SJCRH30 (cell line): Measurements from ENCODE around the gene GABRG2. TPM values are rescaled to one million over a fixed set of nuclear protein-coding genes. Genes with fewer than 3 reads are reported as not detected.
"Not testable (repeated sequence)": the region's sequence is repeated elsewhere in the genome, so short reads cannot be mapped to it uniquely, and the experiment has no call there.

Experiments used
- DNase-seq, 2 experiments: peaks; one replicate each; pipeline ENCODE4 v3.0.0-alpha.2; 2015 to 2020
- H3K27ac ChIP-seq: fragments of 250-450 bp; sonication (Bioruptor Pico); 2 replicates; pipeline ENCODE4 v1.5.1; 2020; ENCODE audit warnings: mild to moderate bottlenecking, moderate library complexity
- H3K27me3 ChIP-seq: fragments of 250-450 bp; sonication (Bioruptor Pico); 2 replicates; pipeline ENCODE4 v1.5.1; 2020; ENCODE audit warnings: mild to moderate bottlenecking, moderate library complexity
- H3K36me3 ChIP-seq: fragments of 250-450 bp; sonication (Bioruptor Pico); 2 replicates; pipeline ENCODE4 v1.5.1; 2020; ENCODE audit warnings: mild to moderate bottlenecking, moderate library complexity
- H3K4me1 ChIP-seq: fragments of 250-450 bp; sonication (Bioruptor Pico); 2 replicates; pipeline ENCODE4 v1.5.1; 2020; ENCODE audit warnings: mild to moderate bottlenecking, moderate library complexity
- H3K4me3 ChIP-seq: fragments of 250-450 bp; sonication (Bioruptor Pico); 2 replicates; pipeline ENCODE4 v1.5.1; 2020; ENCODE audit warnings: mild to moderate bottlenecking, moderate library complexity
- H3K9me3 ChIP-seq: fragments of 250-450 bp; sonication (Bioruptor Pico); replicated peaks from 2 replicates; pipeline ENCODE4 v1.5.1; 2020; ENCODE audit warnings: mild to moderate bottlenecking, moderate library complexity
- total RNA-seq: library from RNA; depleted of rRNA; stranded (reverse); fragments of >200 nt; shearing (Covaris generic); gene quantifications from 2 replicates; pipeline ENCODE4 v1.2.3, GENCODE V29; 2014; rRNA removed

The GABRG2 gene
- total RNA-seq, result 0.08 TPM in 1 of 2 replicates, not detected in the other

DNA sequence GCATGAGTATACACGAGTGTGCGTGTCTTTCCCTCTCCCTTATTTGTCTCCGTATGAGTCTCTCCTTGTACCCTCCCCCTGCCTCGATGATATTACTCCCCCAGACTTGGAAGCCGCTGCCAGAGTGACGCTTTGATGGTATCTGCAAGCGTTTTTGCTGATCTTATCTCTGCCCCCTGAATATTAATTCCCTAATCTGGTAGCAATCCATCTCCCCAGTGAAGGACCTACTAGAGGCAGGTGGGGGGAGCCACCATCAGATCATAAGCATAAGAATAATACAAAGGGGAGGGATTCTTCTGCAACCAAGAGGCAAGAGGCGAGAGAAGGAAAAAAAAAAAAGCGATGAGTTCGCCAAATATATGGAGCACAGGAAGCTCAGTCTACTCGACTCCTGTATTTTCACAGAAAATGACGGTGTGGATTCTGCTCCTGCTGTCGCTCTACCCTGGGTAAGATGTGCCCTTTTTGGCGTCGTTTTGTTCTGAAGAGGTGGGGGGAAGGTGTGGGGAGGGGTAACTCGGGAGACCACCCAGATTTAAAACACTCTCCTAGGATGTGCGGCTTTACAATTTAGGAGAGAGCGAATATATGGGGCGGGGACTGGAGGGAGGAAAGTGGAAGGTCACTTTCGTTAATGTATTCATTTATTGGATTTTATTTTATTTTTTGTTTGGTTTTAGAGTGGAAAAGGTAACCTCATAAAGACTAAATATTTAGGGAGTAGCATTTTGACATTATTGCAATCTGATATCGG lies at the start of gene GABRG2:
GABRG2 (plus strand) TSS at position 119 of the 757 bp plus-strand sequence; CDS start at position 346, 227 bp downstream.
- H3K27ac ChIP-seq, result no peak within 1 kb of the TSS
- no peaks in the 10 kb centered on the region for H3K9me3 ChIP-seq
- H3K27me3 ChIP-seq, result no peaks in the 10 kb centered on the region
- no peaks in the 10 kb centered on the region for H3K36me3 ChIP-seq
- H3K4me3 ChIP-seq, result no peak within 1 kb of the TSS
- DNase-seq, result no peak
- H3K4me1 ChIP-seq, result no peaks in the 10 kb centered on the region

DNA sequence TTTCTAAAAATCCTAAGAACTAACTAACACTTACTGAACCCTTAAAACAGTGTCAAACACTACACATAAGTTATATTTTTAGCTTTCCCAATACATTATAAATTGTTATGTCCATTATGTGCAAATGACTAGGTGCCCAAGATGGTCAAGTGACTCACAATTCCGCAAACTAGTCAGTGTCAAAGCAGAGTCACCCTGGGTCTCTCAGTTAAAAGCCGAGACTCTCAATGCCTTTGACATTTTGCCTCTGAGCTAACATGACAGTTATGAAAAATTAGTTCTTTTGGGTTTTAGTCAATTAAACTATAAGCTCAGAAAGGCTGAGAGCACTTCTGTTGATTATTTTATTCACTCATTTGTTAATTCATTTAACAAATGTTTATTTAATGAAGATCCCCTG lies 42.3 kb upstream of the GABRG2 start:
- no peaks in the 10 kb centered on the region for H3K36me3 ChIP-seq

DNA sequence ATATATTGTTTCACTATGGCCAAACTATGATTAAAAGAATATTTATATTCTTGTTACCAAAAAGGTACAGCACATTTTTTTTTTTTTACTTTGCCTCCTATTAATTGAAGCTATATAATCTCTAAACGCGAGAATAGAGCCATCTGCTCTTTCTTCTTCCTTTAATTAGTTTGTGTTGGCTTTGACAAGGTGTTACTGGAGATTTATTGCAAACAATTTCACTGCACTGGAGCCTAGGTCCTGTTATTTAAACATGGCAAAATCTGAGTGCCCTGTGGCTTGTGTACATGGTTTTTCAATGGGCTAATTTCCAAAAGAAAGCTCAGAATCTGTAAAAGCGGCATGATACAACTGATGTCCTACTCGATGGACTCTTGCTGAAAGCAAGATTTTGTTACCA lies 40.8 kb upstream of the GABRG2 start:
- DNase-seq, result no peak
- H3K27ac ChIP-seq, result no peak overlapping the region
- H3K36me3 ChIP-seq, result no peaks in the 10 kb centered on the region
- no peaks in the 10 kb centered on the region; the same call in 1 of the 2 replicates for H3K4me1 ChIP-seq
- no peaks in the 10 kb centered on the region for H3K9me3 ChIP-seq
- H3K4me3 ChIP-seq, result no peak overlapping the region
- H3K27me3 ChIP-seq, result no peaks in the 10 kb centered on the region

More for the DNA sequence above, 42.3 kb upstream of the GABRG2 start:
- no peaks in the 10 kb centered on the region for H3K9me3 ChIP-seq
- H3K27me3 ChIP-seq, result no peaks in the 10 kb centered on the region
- no peak for DNase-seq
- H3K27ac ChIP-seq, result no peak overlapping the region
- H3K4me3 ChIP-seq, result no peak overlapping the region
- no peaks in the 10 kb centered on the region; the same call in 1 of the 2 replicates for H3K4me1 ChIP-seq

DNA sequence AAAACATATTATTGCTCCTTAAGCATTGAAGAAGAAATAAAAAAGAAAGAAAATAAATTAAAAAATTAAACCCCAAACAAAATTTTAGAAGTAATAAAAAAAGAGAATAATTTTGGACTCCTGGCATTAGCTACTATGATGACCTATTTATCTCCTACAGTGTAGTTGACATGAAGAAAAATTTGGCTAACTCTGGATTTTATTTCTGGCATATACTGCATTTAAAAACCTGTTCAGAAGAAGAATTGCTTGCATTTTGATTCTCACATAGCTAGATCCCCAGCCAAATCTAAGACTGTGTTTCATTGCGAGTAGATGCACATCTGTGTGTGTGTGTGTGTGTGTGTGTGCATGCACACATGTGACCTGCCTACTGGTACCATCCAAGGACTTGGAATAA lies 30.1 kb upstream of the GABRG2 start:
- DNase-seq, result no peak

DNA sequence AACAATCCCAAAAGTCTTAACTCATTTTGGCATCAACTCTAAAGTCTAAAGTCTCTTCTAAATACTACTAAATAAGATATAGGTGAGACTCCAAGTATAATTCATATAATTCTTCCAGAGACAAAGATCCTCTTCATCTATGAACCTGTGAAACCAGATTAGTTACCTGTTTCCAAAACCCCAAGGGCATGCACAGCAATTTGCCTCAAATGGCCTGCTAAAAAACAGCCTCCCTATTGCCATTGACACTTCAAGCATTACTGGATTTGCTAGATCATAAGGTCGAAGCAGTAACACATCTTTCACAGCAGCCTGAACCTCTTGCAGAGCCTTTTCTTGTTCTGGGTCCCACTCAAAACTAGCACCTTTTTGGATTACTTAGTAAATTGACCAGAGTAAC lies 20.3 kb upstream of the GABRG2 start:
- DNase-seq, result no peak
- H3K27ac ChIP-seq, result no peak overlapping the region
- H3K36me3 ChIP-seq, result no peaks in the 10 kb centered on the region
- H3K9me3 ChIP-seq, result no peaks in the 10 kb centered on the region
- no peak overlapping the region for H3K4me3 ChIP-seq
- no peaks in the 10 kb centered on the region for H3K4me1 ChIP-seq
- no peaks in the 10 kb centered on the region for H3K27me3 ChIP-seq

More for the DNA sequence above, 30.1 kb upstream of the GABRG2 start:
- no peak overlapping the region for H3K27ac ChIP-seq
- no peaks in the 10 kb centered on the region for H3K36me3 ChIP-seq
- no peak overlapping the region for H3K4me3 ChIP-seq
- H3K27me3 ChIP-seq, result no peaks in the 10 kb centered on the region
- no peaks in the 10 kb centered on the region for H3K9me3 ChIP-seq
- H3K4me1 ChIP-seq, result no peaks in the 10 kb centered on the region

DNA sequence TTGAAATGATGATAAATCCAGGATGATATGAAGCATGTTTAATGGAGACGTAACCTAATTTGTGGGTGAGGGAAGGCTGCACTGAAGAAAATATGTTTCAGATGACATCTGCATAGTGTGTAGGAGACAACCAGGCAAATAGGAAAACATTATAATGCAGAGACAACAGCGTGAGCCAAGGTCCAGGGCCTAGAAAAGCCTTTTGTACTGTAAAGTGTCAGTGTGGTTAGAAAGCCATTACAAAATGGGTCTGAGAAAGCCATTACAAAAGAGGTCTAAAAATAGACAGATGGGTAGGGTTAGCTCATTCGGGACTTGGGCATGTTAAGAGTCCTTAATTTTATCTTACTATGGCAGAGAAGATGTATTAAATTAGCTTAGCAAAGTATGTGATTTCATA lies 14.9 kb upstream of the GABRG2 start:
- Histone ChIP-seq H3K4me1 (no peaks in the 10 kb centered on the region), H3K36me3 (no peaks in the 10 kb centered on the region), H3K27me3 (no peaks in the 10 kb centered on the region), H3K27ac (no peak overlapping the region), H3K4me3 (no peak overlapping the region), H3K9me3 (no peaks in the 10 kb centered on the region)
- DNase-seq, result no peak

DNA sequence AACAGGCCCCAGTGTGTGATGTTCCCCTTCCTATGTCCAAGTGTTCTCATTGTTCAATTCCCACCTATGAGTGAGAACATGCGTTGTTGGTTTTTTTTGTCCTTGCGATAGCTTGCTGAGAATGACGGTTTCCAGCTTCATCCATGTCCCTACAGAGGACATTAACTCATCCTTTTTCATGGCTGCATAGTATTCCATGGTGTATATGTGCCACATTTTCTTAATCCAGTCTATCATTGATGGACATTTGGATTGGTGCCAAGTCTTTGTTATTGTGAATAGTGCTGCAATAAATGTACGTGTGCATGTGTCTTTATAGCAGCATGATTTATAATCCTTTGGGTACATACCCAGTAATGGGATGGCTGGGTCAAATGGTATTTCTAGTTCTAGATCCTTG lies 12.5 kb upstream of the GABRG2 start:
- H3K4me1 ChIP-seq, H3K27me3 ChIP-seq, H3K9me3 ChIP-seq, H3K4me3 ChIP-seq, H3K27ac ChIP-seq, H3K36me3 ChIP-seq, DNase-seq: not testable (repeated sequence)

DNA sequence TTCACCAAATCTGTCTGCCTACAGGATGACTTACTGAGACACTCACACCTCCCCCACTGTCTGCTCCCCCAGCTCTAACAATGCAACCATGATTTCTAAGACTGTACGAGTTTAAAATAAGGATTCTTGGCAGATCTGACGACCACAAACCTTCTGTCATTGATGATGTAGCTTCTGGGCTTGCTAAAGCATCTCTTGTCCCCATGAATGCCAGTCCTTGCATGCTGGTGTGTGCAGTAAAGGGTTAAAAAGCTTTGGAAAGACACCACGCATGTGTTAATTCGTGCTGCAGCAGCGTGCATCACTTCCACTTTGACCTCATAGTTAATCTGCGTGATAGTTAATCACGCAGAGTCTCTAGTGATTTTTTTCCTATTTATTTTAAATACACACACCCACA lies 411 bp upstream of the GABRG2 start:
- DNase-seq, result no peak
- H3K4me1 ChIP-seq, result no peaks in the 10 kb centered on the region
- no peak overlapping the region for H3K4me3 ChIP-seq
- H3K9me3 ChIP-seq, result no peaks in the 10 kb centered on the region
- H3K36me3 ChIP-seq, result no peaks in the 10 kb centered on the region
- no peak overlapping the region for H3K27ac ChIP-seq
- H3K27me3 ChIP-seq, result no peaks in the 10 kb centered on the region

DNA sequence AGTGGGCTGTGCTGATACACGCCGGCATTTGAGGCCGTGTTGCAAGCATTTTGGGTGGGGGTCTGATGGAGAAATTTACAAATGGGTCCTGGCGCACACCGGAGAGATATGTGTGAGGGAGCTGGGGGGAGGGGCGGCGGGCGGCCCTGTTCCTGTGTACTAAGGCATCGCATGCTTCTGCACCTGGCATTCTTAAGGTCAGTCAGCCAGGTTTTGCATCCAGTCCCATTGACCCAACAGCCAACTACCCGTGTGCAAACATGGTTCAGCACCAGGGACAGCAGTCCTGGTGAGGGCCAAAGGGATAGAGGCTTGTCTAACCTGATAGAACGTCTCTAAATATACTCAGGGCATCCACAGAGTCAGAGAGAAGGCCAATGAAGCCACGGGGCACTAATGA lies 839 bp downstream of the GABRG2 start:
- Histone ChIP-seq H3K27ac (no peak overlapping the region), H3K9me3 (no peaks in the 10 kb centered on the region), H3K4me3 (no peak overlapping the region), H3K36me3 (no peaks in the 10 kb centered on the region), H3K4me1 (no peaks in the 10 kb centered on the region), H3K27me3 (no peaks in the 10 kb centered on the region)
- DNase-seq, result peak; percentile 62 to 84

DNA sequence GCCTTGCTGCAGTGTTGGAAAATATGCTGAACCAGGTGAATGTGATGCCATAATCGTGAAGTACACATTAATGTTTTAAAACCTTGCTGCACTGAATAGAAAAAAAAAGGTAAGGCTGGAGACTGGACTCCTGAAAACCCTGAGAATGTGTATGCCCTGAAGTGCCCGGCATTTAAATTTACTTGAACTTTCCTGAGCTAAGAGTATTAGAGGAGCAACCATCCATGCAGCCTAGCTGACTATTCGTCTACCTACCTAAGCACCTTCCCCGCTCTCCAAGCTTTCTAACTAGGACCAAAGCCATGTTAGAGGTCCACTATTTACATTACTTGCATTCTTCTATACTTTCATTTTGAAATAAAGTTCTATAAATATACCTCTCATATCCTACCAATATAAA lies 1.4 kb downstream of the GABRG2 start:
- no peak overlapping the region for H3K4me3 ChIP-seq
- no peaks in the 10 kb centered on the region for H3K36me3 ChIP-seq
- H3K27ac ChIP-seq, result no peak overlapping the region
- H3K4me1 ChIP-seq, result no peaks in the 10 kb centered on the region
- no peak for DNase-seq
- no peaks in the 10 kb centered on the region for H3K9me3 ChIP-seq
- no peaks in the 10 kb centered on the region for H3K27me3 ChIP-seq

DNA sequence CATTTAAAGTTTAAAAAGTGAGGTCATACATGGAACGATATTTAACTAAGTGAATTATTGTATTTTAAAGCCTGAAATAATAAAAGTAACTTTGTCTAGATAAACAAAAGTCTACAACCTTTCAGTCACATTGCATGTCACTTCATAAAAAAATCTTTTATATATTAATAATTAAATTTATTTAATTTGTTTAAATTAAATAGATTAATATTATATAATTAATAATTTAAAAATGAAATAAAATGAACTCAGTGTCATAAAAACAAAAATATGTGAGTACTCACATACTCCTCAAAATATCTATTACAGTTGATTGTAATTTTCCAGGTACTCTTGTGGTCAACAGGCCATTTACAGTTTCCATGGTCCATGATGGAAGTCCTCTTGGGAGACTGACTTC lies 11.2 kb downstream of the GABRG2 start:
- H3K9me3 ChIP-seq, result no peaks in the 10 kb centered on the region
- no peak overlapping the region for H3K4me3 ChIP-seq
- H3K27ac ChIP-seq, result no peak overlapping the region
- no peaks in the 10 kb centered on the region for H3K4me1 ChIP-seq
- DNase-seq, result no peak
- no peaks in the 10 kb centered on the region for H3K36me3 ChIP-seq
- 0 out of 2 replicates have a peak, but pooled peaks cover 3% of the 10 kb centered on the region for H3K27me3 ChIP-seq

DNA sequence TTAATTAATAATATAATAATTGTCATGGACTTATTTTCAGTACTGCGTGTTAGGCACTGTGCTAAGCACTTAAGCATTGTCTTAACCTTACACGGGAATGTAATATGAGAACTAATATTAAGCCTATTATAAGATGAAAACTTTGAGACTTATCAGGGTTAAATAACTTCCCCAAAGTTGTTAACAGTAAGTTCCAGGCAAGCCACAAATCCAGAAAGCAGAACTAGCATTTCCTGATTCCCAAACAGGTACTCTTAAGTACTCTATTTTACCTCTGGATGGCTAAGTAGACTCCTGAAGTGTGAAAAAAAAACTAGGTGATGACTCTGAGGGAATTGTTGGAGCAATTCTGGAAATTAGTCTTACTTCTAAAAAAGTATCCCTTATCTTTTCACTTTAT lies 23.8 kb downstream of the GABRG2 start:
- Histone ChIP-seq H3K4me1 (no peaks in the 10 kb centered on the region), H3K27ac (no peak overlapping the region), H3K36me3 (no peaks in the 10 kb centered on the region), H3K27me3 (peaks cover 5% of the 10 kb centered on the region; the same call in 1 of the 2 replicates), H3K9me3 (no peaks in the 10 kb centered on the region), H3K4me3 (no peak overlapping the region)
- no peak for DNase-seq

DNA sequence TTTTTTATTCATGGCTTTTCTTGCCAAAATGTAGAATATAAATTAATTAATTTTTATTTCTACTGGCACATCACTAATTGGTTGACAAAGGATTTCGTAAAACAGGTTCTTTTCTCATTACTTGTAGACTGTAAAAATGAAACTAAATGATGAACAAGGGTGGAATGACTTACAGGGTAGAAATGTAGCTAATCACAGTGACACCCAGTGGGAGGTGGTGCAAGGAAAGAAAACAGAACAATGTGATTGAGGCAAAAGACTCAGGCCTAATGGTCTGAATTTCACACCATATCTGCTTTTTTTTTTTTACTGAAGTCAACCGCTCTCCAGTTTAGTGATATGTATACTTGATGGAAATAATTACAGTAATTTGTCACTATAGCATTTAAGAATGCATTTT lies 28.9 kb downstream of the GABRG2 start:
- Histone ChIP-seq H3K27me3 (0 out of 2 replicates have a peak, but pooled peaks cover 3% of the 10 kb centered on the region), H3K4me3 (no peak overlapping the region), H3K27ac (no peak overlapping the region), H3K4me1 (no peaks in the 10 kb centered on the region), H3K36me3 (no peaks in the 10 kb centered on the region), H3K9me3 (no peaks in the 10 kb centered on the region)
- no peak for DNase-seq

DNA sequence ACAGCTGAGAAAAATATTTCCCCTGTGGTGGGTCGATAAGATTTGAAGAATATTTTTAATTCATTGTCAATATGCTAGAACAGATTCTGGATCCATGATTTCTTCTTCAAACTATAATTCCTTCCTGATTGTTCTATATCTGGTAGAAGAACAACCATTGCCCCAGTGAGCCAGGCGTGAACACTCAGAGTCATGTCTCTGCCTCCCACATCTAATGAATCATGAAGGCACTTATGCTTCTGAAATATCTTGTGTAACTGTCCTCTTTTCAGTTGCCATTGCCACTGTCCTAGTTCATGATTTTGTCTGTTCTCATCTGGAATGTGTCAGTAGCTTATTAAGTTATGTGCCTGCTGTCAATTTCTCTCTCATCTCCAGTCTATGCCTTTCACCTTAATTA lies 40.0 kb downstream of the GABRG2 start:
- no peak for DNase-seq
- Histone ChIP-seq H3K36me3 (no peaks in the 10 kb centered on the region), H3K9me3 (no peaks in the 10 kb centered on the region), H3K27ac (no peak overlapping the region), H3K4me1 (no peaks in the 10 kb centered on the region), H3K4me3 (no peak overlapping the region), H3K27me3 (no peaks in the 10 kb centered on the region)

DNA sequence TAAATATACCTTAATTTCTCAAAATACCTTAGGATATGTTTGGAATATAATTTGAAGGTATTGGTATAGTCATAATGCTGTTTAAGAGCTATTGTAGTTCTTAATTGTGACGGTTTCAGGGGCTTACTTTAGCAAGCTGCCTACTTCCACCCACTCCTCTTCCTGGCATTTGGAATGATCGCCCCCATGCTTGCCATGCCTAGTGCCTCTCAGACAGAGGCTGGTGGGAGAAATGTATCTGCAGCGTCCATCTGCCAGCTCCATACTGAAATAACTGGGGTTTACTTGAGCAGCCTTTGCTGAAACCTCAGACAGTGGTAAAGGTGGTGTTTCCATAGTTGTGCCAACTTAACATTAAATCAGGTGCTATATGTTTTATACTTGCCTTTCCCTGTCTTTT lies 52.2 kb downstream of the GABRG2 start:
- Histone ChIP-seq H3K4me3 (no peak overlapping the region), H3K36me3 (no peaks in the 10 kb centered on the region), H3K9me3 (no peaks in the 10 kb centered on the region), H3K27me3 (no peaks in the 10 kb centered on the region), H3K27ac (no peak overlapping the region), H3K4me1 (no peaks in the 10 kb centered on the region)
- no peak for DNase-seq

DNA sequence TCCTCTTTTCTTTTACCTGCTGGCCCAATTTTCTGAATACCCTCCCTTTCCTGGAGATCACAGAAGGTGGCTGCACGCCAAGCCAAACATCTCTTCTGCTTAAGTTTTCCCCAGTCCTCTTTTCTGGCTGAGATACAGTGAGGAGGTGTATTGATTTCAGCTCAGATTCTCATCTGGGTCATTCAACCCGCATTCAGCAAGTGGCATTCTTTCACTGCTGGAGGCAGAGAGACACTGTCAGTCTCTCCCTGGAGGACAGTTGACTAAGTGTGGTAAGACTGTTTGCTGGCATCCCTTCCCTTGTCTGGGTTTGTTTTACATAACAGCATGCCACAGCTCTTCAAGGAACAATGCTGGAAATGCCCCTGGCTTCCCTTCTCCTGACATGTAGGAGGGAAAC lies 60.5 kb downstream of the GABRG2 start:
- H3K36me3 ChIP-seq, result no peaks in the 10 kb centered on the region
- no peak for DNase-seq
- no peak overlapping the region for H3K27ac ChIP-seq
- no peaks in the 10 kb centered on the region for H3K27me3 ChIP-seq
- H3K4me1 ChIP-seq, result no peaks in the 10 kb centered on the region
- no peak overlapping the region for H3K4me3 ChIP-seq
- H3K9me3 ChIP-seq, result no peaks in the 10 kb centered on the region
